D341Med (cell line): Measurements from ENCODE around the gene ALOX12B.
A peak's percentile ranks its signal among the peaks of the same experiment; 100 is the strongest.
"Not testable (repeated sequence)": the region's sequence is repeated elsewhere in the genome, so short reads cannot be mapped to it uniquely, and the experiment has no call there.

ENCODE experiments used
- DNase-seq: peaks from one replicate; pipeline ENCODE4 v3.0.0; 2012; ENCODE audit warnings: low spot score

ALOX12B gene

GRCh38 chr17:8063761-8064534 lies 23.6 kb downstream of the ALOX12B start:
- no peak for DNase-seq

- no peak for DNase-seq
Measured at GRCh38 chr17:8062807-8063483, 24.6 kb downstream of the ALOX12B start.

- no peak for DNase-seq
Measured at GRCh38 chr17:8062435-8062806, 25.1 kb downstream of the ALOX12B start.

GRCh38 chr17:8061851-8062250 lies 25.7 kb downstream of the ALOX12B start:
- not testable (repeated sequence) for DNase-seq

GRCh38 chr17:8060274-8060673 lies 27.2 kb downstream of the ALOX12B start:
- DNase-seq = peak; percentile 63

GRCh38 chr17:8059131-8059530 lies 28.4 kb downstream of the ALOX12B start:
- no peak for DNase-seq

GRCh38 chr17:8057691-8058114 lies 29.8 kb downstream of the ALOX12B start:
- peak; percentile 68 for DNase-seq

- DNase-seq = no peak
Measured at GRCh38 chr17:8056976-8057625, 30.4 kb downstream of the ALOX12B start.

- DNase-seq = no peak
Measured at GRCh38 chr17:8056232-8056975, 31.1 kb downstream of the ALOX12B start.

GRCh38 chr17:8055851-8056231 lies 31.7 kb downstream of the ALOX12B start:
- DNase-seq = no peak

- no peak for DNase-seq
Measured at GRCh38 chr17:8053600-8053999, 33.9 kb downstream of the ALOX12B start.

- DNase-seq = no peak
Measured at GRCh38 chr17:8052256-8053252, 35.0 kb downstream of the ALOX12B start.

GRCh38 chr17:8051831-8052230 lies 35.7 kb downstream of the ALOX12B start:
- no peak for DNase-seq

- no peak for DNase-seq
Measured at GRCh38 chr17:8048736-8049135, 38.8 kb downstream of the ALOX12B start.

- no peak for DNase-seq
Measured at GRCh38 chr17:8048236-8048635, 39.3 kb downstream of the ALOX12B start.

GRCh38 chr17:8047769-8048110 lies 39.8 kb downstream of the ALOX12B start:
- DNase-seq = no peak

GRCh38 chr17:8046929-8047768 lies 40.4 kb downstream of the ALOX12B start:
- no peak for DNase-seq

GRCh38 chr17:8046306-8046928 lies 41.1 kb downstream of the ALOX12B start:
- DNase-seq = no peak

- no peak for DNase-seq
Measured at GRCh38 chr17:8044819-8045810, 42.4 kb downstream of the ALOX12B start.
